GM21390 (cell line): ENCODE results near the gene GATAD2A.
A peak's percentile ranks its signal among the peaks of the same experiment; 100 is the strongest.
"Not testable (repeated sequence)": the region's sequence is repeated elsewhere in the genome, so short reads cannot be mapped to it uniquely, and the experiment has no call there.

Experiments
- ATAC-seq: cut with Tn5 transposase; IDR thresholded peaks from one replicate; pipeline ENCODE4 v1.9.1; 2021; ENCODE audit not compliant: unreplicated experiment

Gene GATAD2A

DNA sequence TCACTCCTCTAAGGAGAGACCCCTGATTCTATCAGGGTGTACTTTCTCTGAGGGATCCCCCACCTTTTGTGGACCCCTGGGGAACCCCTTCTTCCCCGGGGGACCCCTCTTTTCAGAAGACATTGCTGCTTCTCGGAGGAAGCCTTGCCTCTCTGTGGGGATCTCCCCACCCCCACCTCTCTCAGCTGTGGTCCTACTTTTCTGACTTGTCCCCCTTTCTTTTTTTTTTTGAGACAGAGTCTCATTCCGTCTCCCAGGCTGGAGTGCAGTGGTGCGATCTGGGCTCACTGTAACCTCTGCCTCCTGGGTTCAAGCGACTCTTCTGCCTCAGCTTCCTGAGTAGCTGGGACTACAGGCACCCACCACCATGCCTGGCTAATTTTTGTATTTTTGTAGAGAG lies 18.4 kb upstream of the GATAD2A start:
- no peak for ATAC-seq

DNA sequence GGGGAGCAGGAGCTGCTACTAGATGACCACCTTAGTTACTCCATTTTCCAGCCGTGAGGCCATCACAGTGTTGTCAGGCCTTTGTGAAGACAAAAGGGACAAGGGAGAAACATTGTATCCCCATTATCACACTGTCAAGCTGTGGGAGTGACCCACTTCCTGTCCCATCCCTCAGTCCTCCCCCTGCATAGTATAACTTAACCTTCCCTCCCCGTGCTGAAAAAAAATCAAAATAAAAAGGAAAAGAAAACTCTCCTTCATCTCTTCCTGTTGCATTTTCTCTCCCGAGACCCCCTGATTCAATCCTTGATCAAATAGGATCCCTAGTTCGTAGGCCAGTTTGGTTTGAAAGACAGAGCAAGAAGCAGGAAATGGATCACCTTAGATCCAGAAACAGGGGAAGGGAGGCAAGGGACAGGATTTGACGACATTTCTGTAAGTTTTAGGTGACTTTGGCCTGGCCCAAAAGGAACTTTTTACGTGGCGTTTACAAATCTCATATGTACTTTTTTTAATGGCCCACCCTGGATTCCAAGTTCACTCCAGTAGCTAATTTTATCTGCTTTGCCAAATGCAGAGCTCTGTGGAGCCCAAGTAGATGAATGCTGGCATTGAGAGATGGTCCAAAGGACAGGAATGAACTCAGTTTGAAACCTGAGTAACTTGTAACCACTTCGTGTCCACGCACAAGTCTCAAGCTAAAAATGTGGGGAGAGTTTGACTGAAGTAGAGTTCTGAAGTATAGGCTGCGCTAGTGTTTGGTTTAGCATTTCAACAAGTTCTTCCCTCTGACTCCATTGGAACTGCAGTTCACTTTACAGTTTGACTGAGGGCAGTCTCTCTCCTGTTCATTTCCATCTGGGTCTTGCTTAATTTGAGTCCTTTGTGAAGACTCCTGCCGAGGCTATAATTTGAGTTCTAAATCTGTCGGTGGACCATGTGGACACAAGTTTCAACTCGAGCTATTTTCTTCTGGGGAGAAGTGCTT lies 16.6 kb upstream of the GATAD2A start:
- no peak for ATAC-seq

DNA sequence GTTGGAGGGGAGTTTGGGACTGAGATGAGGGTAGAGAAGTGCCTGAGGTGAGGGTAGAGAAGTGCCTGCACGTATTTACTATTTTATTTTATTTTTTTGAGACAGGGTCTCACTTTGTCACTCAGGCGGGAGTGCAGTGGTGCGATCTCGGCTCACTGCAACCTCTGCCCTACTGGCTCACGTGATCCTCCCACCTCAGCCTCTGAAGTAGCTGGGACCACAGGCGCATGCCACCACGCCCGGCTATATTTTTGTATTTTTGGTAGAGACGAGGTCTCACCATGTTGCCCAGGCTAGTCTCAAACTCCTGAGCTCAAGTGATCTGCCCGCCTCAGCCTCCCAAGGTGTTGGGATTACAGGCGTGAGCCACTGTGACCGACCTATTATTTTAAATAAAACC lies 15.8 kb upstream of the GATAD2A start:
- ATAC-seq, result not testable (repeated sequence)

DNA sequence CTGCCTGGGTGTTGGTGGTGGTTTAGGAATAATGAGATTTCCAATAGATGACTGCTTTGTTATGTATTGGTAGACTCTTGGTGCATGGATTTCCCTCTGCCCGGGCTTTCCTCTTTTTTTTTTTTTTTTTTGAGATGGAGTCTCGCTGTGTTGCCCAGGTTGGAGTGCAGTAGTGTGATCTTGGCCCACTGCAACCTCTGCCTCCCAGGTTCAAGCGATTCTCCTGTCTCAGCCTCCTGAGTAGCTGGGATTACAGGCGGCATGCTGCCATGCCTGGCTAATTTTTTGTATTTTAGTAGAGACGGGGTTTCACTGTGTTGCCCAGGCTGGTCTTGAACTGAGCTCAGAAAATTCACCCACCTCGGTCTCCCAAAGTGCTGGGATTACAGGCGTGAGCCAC lies 11.1 kb upstream of the GATAD2A start:
- ATAC-seq, result not testable (repeated sequence)

DNA sequence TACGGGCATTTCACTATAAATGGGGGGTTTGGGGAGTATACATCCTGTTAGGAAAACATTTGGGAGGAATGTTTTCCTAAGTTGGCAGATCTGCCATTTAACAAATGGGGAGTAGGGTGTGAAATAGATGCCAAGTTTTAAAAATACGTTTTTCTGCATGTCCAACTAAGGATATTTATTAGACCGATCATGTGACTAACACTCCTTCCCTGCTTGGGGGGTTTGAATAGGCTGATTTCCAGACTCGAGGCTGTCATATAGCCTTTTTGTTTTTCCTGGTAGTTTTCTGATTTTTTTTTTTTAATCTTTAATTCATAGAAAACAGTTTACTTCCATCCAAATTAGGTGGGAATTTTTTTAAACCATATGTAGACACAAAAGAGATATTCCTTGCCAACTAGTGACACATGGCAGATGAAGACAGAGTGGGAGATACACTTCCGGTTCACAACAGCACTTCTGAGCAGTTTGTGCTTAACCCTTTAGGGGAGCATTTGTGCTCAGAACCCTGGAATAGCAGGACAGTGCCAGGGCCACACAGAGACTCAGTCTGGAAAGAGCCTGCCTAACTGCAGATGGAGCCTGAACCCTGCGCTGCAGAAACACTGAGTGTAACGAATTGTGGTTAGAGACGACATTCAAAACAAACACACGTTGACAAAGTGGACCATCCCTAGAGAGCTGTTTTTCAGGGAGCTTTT lies 5.6 kb upstream of the GATAD2A start:
- no peak for ATAC-seq

DNA sequence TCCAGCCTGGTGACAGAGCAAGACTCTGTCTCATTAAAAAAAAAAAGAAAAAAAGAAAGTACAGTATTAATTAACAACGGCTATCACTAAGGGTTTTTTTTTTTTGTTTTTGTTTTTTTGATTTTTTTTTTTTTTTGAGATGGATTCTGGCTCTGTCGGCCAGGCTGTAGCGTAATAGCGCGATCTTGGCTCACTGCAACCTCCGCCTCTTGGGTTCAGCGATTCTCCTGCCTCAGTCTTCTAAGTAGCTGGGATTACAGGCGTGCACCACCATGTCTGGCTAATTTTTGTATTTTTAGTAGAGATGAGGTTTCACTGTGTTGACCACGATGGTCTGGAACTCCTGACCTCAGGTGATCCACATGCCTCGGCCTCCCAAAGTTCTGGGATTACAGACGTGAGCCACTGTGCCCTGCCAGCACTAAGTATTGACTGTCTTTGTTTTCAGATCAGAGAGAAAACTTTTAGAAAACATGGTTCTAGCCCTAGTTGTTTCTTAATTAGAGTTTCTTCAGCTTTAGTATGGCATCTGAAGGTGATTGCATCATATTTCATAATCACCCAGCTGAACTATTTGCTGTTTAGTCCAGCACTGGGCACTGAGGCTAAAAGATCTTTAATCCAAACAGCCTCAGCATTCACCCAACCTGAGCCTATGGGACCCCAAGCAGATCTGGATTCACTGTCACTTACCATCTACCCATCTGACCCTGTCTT lies 2.7 kb upstream of the GATAD2A start:
- no peak for ATAC-seq

DNA sequence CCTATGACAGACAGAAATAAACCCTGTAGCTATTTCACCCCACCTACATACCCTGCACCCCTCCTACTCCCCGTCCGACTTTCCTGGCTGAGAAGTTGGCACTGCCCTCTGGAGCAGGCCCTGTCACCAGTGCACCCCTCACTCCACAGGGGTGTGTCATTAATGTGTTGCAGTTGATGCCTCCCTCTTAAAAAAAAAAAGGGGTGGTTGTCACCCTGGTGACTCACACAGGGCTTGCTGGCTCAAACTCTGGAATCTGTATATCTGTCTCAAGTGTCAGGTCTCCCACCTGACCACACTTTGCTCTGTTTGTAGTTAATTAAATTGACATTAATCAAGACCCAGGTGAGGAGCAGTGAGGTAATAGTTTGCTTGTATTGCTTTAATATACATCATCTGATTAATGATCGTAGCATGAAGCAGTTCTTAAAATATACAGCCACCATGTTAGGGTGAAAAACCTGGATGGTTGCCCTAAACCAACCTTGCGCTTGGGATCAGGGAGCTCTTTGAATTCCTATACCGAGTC lies 2.0 kb upstream of the GATAD2A start:
- no peak for ATAC-seq

DNA sequence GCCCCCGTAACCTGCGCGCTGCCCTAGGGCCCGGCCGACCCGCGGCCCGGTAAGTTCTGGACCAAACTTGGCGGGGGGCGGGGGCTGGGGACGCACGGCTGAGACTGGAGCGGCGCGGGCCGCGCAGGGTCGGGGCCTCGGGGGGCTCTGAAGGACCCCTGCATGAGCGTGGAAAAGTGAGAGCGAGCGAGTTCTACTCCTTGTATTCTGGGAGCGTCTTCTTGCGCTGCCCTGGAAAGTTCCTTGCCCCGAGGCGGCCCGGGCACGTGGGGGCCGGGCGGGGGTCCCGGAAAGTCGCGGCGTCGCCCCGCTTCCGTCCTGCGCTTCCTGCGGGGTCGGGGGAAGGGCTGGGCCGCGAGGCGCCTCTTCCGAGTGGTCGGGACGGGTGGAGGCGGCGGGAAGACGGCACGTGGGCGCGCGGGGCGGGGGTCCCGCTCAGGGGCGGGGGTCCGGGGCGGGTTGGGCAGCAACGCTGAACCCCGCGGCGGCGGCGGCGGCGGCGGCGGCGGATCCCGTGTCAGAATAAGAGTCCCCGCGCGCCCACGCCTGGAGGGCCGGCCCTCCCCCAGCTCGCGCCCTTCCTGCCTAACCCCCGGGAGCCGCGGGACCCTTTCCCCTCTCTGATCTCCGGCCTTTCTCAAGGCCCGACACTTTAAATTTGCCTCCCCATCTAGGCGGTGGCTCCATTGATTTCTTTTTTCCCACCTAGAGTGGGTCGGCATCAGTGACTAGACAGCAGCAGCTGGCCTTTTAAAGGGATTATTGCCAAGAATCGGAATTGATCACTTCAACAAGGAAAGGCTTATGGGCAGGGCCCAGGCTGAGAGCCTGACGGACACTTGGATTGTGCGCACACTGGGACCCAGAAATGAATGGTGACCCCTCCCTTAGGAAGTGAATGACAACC lies 749 bp downstream of the GATAD2A start:
- peak; percentile 4 for ATAC-seq

DNA sequence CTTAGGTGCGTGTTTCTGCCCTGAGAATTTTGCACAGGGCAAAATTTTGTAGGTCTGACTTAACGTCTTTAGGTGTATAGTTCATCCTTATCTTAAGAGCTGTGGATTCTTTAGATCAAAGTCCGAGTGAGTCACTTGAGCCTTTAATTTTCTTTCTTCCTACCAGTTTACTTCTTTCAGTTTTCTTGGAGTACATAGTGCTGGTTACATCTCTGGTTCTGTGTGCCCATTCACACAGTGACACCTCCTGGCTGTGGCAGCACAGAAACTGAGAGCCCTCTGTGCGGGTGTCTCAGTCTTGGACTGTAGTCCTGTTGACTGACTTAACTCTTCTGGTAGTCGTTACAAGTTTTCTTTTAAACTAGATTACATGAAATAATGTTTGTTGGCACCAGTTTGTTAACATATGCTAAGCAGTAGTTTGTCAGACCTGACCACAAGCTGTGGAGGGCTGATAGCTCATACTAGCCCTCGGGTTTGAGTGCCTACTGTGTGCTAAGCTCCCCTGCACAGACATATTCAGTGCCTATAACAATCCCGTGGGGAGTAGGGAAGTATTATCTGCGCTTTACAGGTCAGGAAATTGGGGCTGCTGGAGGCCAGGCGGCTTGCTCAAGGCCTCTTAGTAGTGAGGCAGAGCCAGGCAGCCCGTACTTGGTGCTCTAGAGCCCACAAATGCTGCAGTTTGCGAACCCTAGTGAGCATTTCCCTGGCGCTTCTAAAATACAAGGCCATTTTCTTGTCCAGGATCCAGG lies 1.6 kb downstream of the GATAD2A start:
- ATAC-seq, result no peak

DNA sequence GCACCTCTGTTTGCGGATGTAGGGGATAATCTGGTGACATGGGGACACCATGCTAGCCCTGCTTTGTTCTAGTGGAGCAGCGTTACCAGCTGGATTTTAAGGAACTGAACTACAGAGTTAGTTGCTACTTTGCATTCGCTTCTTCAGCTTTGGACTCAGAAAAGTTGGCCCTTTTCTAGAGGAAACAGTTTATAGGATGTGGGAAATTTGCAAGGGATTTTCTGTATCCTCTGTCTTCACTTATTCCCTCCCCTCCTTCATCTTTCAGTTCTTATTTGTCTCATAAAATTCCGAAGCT lies 2.1 kb downstream of the GATAD2A start:
- ATAC-seq, result no peak

DNA sequence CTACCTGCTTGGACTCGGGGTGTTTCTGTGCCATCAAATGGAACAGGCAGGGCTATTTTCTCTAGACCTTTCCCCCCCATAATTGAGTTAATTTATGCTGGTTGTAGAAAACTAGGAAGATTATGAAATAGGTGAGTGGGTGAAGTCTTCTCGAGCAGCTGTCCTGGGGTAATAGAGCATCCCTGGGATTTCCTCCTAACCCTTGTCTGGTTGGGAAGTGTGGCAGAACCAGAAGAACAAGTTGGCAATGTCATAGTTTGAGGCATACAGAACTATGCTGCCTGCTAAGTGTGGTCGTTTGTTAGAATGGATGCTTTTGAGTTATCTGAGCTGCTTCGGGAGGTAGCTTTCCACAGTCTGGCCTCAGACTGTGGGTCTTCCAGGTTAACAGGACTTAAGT lies 3.7 kb downstream of the GATAD2A start:
- no peak for ATAC-seq

DNA sequence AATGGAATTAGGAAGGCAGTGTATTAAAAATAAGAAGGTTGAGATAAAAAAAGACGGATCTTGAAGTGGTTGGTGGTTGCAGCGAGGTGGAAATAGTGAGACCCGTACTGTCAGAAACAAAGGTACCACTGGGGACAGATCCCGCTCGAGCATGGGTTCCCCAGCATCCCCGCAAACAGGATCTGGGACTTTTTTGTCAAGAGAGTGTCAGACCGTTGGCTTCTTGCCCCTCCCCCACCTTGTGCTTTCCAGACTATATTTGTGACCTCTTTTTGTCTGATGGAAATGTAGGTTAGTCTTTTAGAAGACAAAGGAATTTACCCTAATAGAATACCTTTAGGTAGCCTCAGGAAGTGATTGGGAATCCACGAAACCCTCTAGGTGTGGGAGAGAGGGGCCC lies 4.2 kb downstream of the GATAD2A start:
- no peak for ATAC-seq

DNA sequence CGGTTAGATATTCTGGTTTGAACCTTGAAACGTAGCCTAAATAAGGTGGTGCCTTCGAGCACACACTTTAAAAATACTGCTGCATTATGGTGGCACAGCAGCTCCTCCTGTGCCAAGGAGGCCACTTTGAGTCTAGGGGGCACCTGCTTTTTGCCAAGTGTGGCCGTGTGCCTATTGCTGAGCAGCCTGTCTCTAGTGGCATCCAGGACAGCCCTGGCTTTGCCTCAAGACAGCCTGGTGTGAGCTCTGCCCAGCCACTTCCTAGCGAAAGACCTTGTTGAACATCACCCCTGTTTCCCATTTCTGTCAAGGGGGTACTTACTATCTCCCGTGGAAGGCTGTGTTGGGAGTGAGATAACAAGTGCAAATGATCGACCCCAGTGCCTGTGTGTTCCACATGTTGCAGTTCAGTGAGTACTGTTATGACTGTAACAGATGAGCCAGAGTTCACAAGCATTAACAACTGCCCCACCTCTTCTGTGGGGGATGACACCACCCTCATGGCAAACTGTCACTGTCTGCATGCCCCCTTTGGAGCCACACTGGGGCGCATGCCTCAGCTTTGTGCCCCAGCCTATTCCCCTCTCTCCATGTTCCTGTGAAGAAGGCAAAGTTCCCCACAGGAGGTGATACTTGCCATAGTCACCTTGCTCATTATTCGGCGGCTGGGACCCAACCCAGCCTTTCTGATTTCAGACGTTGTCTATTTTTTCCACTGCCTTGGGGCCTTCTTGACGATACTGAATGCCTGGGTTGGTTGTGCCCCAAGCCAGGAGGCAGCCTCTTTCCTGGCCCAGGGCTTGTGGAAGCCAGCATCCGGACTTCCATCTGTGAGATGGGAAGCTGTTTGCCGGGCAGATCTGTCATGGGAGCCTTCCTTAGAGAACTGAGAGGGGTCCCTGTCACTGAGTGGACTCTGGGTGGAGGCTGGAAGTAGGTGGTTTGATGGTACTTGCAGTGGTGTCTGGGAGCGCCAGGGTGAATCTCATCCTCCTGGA lies 5.4 kb downstream of the GATAD2A start:
- no peak for ATAC-seq

DNA sequence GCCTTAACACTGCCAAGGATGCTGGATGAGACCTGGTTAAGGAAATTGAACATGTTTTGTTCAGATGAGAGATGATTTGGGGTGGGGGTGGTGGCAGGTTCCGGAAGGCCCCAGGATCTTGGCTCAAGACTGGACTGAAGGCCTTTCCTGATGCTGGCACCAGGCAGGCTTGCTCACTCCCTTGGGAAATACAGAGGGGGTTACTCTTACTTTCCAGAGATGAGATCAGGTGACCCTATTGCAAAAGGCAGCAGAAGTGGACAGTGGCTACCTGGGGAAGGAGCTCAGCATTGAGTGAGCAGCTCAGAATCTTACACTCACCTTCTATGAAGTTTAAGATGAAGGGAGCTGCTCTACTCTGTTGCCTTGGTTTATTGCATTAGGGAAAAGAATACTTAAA lies 10.8 kb downstream of the GATAD2A start:
- ATAC-seq, result no peak

DNA sequence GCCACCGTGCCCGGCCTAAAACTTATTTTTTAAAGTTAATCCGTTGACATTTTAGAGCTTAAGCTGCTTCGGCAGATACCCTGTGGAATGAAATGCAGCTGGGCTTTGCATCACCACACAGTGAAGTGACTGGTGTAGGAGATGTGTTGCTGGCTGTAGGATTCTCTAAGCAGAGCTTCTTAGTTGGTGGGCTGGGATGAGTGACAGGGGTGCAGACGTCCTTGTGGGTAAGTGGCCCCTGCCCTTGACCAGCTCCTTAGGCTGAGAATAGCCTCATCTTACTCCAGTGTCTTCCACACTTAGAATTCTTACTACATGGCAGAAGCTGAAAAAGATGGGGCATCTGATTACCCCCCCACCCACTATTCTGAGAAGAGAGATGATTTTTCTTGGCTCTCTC lies 11.6 kb downstream of the GATAD2A start:
- no peak for ATAC-seq

DNA sequence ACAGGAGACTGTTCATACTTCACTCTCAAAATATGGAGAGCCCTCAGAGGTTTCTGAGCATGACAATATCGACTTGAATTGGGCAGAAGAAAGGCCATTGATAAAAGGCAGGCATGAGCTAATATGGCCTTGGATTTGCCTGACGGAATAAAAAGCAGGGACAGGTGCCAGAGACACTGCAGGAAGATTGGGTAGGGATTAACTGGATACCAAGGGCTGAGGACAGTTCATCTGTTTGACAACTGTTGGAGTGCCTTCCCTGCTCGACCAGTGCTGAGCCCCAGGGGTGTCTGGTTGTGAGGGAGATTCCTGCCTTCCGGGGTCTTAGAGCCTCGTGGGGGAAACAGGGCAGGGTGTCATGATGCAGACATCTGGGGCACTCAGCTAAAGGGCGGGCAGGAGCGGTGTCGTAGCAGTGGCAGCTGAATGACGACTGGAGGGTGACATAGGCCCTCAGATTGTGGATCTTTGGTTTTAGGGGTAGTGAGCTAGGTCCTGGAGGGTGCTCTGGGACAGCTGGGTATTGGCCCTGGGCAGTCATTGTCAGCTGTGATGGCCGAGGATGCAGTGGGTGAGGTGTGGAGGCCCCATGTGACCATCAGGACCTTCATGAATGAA lies 12.3 kb downstream of the GATAD2A start:
- ATAC-seq, result no peak

DNA sequence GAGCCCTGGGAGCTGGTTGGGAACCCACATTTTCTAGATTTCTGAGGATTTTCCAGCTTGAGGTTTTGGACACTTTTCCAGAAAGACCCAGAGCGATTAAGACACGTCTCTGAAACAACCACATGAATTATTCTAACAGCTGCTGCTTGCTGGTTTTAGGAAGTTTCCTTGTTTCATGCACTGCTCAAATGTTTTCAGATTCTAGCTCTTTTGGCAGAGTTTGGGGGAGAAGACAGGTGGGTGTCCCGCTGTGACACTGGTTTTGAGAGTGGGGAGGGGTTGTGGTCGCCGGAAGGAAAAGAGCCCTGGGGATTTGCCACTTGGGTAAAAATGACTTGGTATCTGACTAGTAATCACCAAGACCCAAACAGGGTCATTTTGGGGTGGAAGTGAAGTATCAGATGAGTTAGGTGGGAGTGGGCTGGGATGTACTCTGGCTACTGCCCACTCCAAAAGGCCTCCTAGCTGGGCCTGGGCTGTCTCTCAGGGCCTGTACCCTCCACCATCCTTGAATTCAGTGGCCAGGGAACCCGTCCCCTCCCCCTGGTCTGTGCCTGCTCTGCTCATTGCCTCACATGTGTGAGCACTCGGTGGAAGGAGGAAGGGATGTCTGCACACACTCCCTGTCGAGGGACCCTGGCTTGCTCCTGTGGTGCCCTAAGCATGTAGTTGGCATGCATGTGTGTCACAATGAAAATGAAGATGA lies 13.2 kb downstream of the GATAD2A start:
- ATAC-seq, result no peak
